GM12801 (cell line): ENCODE data around the gene MRPS6.

Source experiments
- CTCF ChIP-seq: IDR thresholded peaks from one replicate; pipeline ENCODE4 v1.5.1; 2011; ENCODE audit warnings: control low read depth; ENCODE audit not compliant: insufficient read length; ENCODE audit errors: extremely low read depth

Gene MRPS6

GRCh38 chr21:34073032-34073748, at the start of gene MRPS6, which contains the start of gene SLC5A3:
Gene MRPS6 (plus strand): TSS chr21:34073578. CDS start chr21:34073701, 123 bp downstream.
Gene SLC5A3 (plus strand): TSS chr21:34073578. CDS start chr21:34095199, 21,621 bp downstream.
- no peak for TF ChIP-seq CTCF

DNA sequence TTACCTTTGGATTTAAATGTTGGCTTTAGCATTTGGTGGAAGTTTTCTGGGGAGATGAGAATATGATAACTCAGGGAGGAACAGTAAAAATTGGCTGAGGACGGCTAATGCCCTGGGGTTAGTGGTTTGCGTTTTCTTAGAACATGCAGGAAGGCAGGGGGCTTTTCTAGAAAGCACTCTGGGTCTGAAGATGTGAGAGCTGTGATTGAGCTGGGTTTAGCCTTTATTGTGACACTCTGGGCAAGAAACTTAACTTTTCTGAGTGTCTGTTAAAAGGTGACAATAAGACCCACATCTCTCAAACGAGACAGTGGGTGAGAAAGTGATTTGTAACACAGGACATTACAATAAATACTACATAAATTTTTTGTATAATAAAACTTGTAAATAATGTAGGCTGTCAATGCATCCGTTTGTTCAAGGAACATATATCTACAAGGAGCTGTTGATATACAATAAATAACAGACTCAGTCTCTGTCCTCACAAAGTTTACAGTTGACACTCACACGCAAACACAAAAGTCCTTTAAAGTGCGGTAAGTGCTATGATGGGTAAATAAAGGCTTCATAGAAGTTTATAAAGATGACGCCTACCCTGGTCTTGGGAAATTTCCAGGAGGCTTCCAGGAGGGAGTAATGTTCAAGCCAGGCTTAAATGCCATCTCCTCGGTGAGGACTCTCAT, 49.5 kb upstream of the MRPS6 start:
- no peak for TF ChIP-seq CTCF

DNA sequence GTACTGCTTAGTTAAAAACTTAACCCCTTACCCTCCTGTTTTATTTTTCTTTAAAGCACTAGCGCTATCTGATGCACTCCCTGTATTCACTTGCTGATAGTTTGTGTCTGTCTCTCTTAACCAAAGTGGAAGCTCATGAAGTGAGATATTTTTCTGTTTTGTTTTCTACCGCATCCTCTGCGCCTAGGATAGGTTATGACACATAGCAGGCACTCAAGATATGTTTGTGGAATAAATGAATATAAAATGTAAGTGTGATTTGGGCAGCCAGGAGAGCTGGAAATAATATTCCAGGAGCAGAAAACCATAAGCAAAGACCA, 49.0 kb upstream of the MRPS6 start:
- no peak for TF ChIP-seq CTCF

GRCh38 chr21:34027721-34028461, 45.5 kb upstream of the MRPS6 start:
- TF ChIP-seq CTCF = no peak

DNA sequence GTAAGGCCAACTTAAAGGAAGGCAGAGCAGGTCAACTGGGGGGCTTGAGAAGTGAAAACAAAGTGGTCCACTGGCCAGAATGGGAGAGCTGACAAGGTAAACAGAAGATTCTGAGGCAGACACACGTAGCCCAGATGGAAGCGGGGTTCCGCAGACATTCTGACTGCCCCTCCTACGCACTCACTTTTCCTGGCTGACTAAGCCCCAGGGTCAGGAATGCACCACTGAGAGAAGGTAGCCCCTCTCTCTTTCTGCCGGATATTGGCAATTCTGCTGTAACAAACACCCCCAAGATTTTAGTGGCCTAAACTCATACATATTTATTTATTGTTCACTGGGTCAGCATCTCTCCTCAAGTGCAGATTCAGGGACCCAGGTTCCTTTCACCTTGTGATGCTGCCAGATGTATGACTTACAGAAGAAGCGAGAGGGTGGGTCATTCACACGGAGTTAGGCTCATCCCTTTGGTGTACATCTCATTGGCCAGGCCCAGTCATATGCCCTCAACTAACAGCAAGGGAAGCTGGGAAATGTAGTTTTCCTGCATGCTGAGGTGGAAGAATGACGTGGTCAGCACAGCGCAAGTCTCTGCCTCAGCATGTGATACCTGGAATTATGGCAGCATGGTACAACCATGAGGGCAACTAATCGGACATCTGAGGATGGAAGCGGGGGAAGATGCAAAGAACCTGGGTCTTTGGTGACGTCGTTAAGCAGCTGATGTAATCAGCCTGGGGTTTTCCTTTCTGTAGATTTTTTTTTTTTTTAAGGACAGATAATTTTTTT, 43.4 kb upstream of the MRPS6 start:
- TF ChIP-seq CTCF = no peak

- no peak for TF ChIP-seq CTCF
Observed at GRCh38 chr21:34031835-34032370, 41.5 kb upstream of the MRPS6 start.
